HepG2 (cell line): ENCODE data around the gene RBCK1. TPM values are rescaled to one million over a fixed set of nuclear protein-coding genes. Genes with fewer than 3 reads are reported as not detected.

Experiments
- ARNT ChIP-seq: fragments of 450-650 bp; IDR thresholded peaks from 2 replicates; pipeline ENCODE4 v1.6.1; 2017
- GTF3A ChIP-seq: sonication (generic); formaldehyde crosslinking; conservative IDR thresholded peaks from 2 replicates; pipeline ENCODE4 v1.4.0; 2020; ENCODE audit warnings: mild to moderate bottlenecking, missing genetic modification reagents
- JARID2 ChIP-seq: sonication (generic); formaldehyde crosslinking; IDR thresholded peaks from 2 replicates; pipeline ENCODE4 v1.8.1; 2023; ENCODE audit warnings: missing genetic modification reagents, inconsistent platforms; ENCODE audit not compliant: insufficient replicate concordance
- KLF11 ChIP-seq: IDR thresholded peaks from 2 replicates; pipeline ENCODE4 v1.6.1; 2016; ENCODE audit warnings: missing compliant biosample characterization
- KMT2A ChIP-seq: sonication (generic); formaldehyde crosslinking; IDR thresholded peaks from 2 replicates; pipeline ENCODE4 v1.4.0; 2020; ENCODE audit warnings: missing genetic modification reagents
- KMT2B ChIP-seq: IDR thresholded peaks from 2 replicates; pipeline ENCODE4 v1.6.1; 2016; ENCODE audit warnings: missing genetic modification reagents, missing compliant biosample characterization
- MAX ChIP-seq: IDR thresholded peaks from 2 replicates; pipeline ENCODE4 v1.6.1; 2012; ENCODE audit warnings: inconsistent platforms
- MTA3 ChIP-seq: sonication (generic); formaldehyde crosslinking; IDR thresholded peaks from 2 replicates; pipeline ENCODE4 v1.4.0; 2020; ENCODE audit warnings: missing genetic modification reagents
- MXI1 ChIP-seq: IDR thresholded peaks from 3 replicates; pipeline ENCODE4 v1.6.1; 2012; ENCODE audit warnings: low read depth, low read length, inconsistent platforms, borderline replicate concordance
- NFKB2 ChIP-seq: sonication (generic); formaldehyde crosslinking; IDR thresholded peaks from 2 replicates; pipeline ENCODE4 v1.4.0; 2020; ENCODE audit warnings: missing genetic modification reagents, borderline replicate concordance
- ONECUT2 ChIP-seq: sonication (generic); formaldehyde crosslinking; IDR thresholded peaks from 2 replicates; pipeline ENCODE4 v1.4.0; 2020; ENCODE audit warnings: missing genetic modification reagents
- SNAI1 ChIP-seq: sonication (generic); formaldehyde crosslinking; IDR thresholded peaks from 2 replicates; pipeline ENCODE4 v1.5.0; 2020; ENCODE audit warnings: mild to moderate bottlenecking, missing genetic modification reagents, borderline replicate concordance
- SP2 ChIP-seq: sonication (generic); formaldehyde crosslinking; IDR thresholded peaks from 2 replicates; pipeline ENCODE4 v1.5.1; 2020; ENCODE audit warnings: mild to moderate bottlenecking, missing genetic modification reagents
- TCF7L2 ChIP-seq: IDR thresholded peaks from 2 replicates; pipeline ENCODE4 v1.6.1; 2011; ENCODE audit warnings: mild to moderate bottlenecking, low read depth, low read length, moderate library complexity
- XBP1 ChIP-seq: sonication (generic); formaldehyde crosslinking; IDR thresholded peaks from 2 replicates; pipeline ENCODE4 v1.5.0; 2020; ENCODE audit warnings: missing genetic modification reagents
- YY1 ChIP-seq: IDR thresholded peaks from 2 replicates; pipeline ENCODE4 v1.6.1; 2011; ENCODE audit warnings: low read length, low read depth, moderate library complexity, mild to moderate bottlenecking; ENCODE audit not compliant: insufficient read depth, insufficient replicate concordance
- ZFP82 ChIP-seq: sonication (generic); formaldehyde crosslinking; IDR thresholded peaks from 2 replicates; pipeline ENCODE4 v1.5.1; 2020; ENCODE audit warnings: mild to moderate bottlenecking, missing genetic modification reagents, borderline replicate concordance
- ZFYVE20 ChIP-seq: sonication (generic); formaldehyde crosslinking; IDR thresholded peaks from 2 replicates; pipeline ENCODE4 v1.8.0; 2023; ENCODE audit warnings: low read depth, mild to moderate bottlenecking, moderate library complexity, missing genetic modification reagents, borderline replicate concordance
- ZNF17 ChIP-seq: sonication (generic); formaldehyde crosslinking; IDR thresholded peaks from 2 replicates; pipeline ENCODE4 v1.5.0; 2020; ENCODE audit warnings: mild to moderate bottlenecking, missing genetic modification reagents
- ZNF24 ChIP-seq: fragments of 450-650 bp; IDR thresholded peaks from 2 replicates; pipeline ENCODE4 v1.6.1; 2017; ENCODE audit warnings: antibody characterized with exemption, mild to moderate bottlenecking
- ZNF546 ChIP-seq: sonication (generic); formaldehyde crosslinking; conservative IDR thresholded peaks from 2 replicates; pipeline ENCODE4 v1.8.1; 2023; ENCODE audit warnings: mild to moderate bottlenecking, missing genetic modification reagents
- ZNF577 ChIP-seq: sonication (generic); formaldehyde crosslinking; IDR thresholded peaks from 2 replicates; pipeline ENCODE4 v1.4.0; 2020; ENCODE audit warnings: mild to moderate bottlenecking, low read depth, missing genetic modification reagents, borderline replicate concordance
- ZNF660 ChIP-seq: sonication (generic); formaldehyde crosslinking; IDR thresholded peaks from 2 replicates; pipeline ENCODE4 v1.5.1; 2020; ENCODE audit warnings: mild to moderate bottlenecking, low read depth, missing genetic modification reagents, borderline replicate concordance
- ZNF7 ChIP-seq: IDR thresholded peaks from 2 replicates; pipeline ENCODE4 v1.6.1; 2016; ENCODE audit warnings: missing biosample characterization, missing genetic modification reagents
- ZNF720 ChIP-seq: sonication (generic); formaldehyde crosslinking; IDR thresholded peaks from 2 replicates; pipeline ENCODE4 v1.4.0; 2020; ENCODE audit warnings: missing genetic modification reagents
- ZNF737 ChIP-seq: sonication (generic); formaldehyde crosslinking; IDR thresholded peaks from 2 replicates; pipeline ENCODE4 v1.5.0; 2020; ENCODE audit warnings: missing genetic modification reagents, mild to moderate bottlenecking, borderline replicate concordance
- ZNF781 ChIP-seq: sonication (generic); formaldehyde crosslinking; IDR thresholded peaks from 2 replicates; pipeline ENCODE4 v1.5.1; 2020; ENCODE audit warnings: borderline replicate concordance, mild to moderate bottlenecking, missing genetic modification reagents; ENCODE audit errors: not compliant biosample characterization
- polyA plus RNA-seq, 8 experiments: library from polyadenylated mRNA; depleted of rRNA in 3 of 8; stranded (reverse) in 7 of 8; unstranded in 1 of 8; fragments of >200 nt; fragmentation: Illumina TruSeq in 4 of 8; extraction: Trizol in 4 of 8; gene quantifications; 2 replicates each; pipeline versions ENCODE4 v1.2.1 to v1.2.3, GENCODE V29; 2011 to 2016; ENCODE audit warnings: low read depth in 4 of 8, missing spikeins in 1 of 8, mixed read lengths in 1 of 8; ENCODE audit not compliant: insufficient read depth in 1 of 8
- total RNA-seq, 5 experiments: library from RNA; depleted of rRNA; stranded (reverse); fragments of >200 nt; fragmentation: Illumina TruSeq; extraction: Trizol; gene quantifications; 2 replicates each; pipeline ENCODE4 v1.2.3, GENCODE V29; 2016; ENCODE audit warnings: low read depth in 1 of 5
- TF ChIP-seq, protein P1 (sequence below): IDR thresholded peaks from 2 replicates; pipeline ENCODE4 v1.6.1; 2016; ENCODE audit warnings: missing compliant biosample characterization, missing genetic modification reagents, borderline replicate concordance
- TF ChIP-seq, protein P2 (sequence below): sonication (generic); formaldehyde crosslinking; IDR thresholded peaks from 2 replicates; pipeline ENCODE4 v1.5.0; 2020; ENCODE audit warnings: mild to moderate bottlenecking, missing genetic modification reagents, borderline replicate concordance

Gene RBCK1
- total and polyA plus RNA-seq, 2 of the 13 experiments (the other 11 are each of a cell fraction or from before 2014, with no cell fraction given) = 149 to 215 TPM

DNA sequence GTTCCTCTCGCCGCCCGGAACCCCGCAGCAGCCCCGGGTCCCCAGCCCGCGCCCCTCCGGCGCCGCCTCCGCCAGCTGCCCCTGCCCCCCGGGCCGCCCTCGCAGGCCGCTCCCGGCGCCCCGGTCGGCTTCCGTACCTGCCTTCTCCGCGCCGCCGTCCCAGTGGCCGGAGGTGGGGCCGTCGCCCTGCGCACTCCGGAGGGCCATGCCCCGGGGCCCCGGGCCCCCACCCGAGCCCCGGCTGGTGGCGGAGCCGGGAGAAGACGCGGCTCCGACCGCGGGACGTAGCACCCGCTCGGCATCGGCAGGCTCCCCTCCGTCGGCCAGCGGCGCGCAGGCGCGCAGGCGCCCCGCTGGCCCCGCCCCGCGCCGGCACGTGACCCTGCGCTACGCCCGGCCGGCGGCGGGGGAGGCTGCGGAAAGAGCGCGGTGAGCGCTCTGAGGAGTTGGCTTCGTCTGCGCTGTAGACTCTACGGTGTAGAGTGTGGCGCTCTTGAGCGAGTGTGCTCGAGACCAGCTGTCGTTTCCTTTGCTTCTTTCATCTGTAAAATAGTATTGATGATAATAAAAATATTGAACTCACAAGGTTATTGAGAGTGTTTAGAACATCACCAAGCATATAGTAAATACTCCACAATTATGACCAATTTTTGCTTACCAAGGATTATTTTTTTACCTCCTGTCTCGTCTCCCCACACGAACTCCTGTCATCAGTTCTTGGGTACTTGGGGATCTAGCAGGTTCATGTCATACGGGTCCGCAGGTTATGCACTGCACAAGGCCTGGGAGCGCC, 54.3 kb downstream of the RBCK1 start, which contains the start of gene TBC1D20 (continued):
- TF ChIP-seq, protein P1, sequence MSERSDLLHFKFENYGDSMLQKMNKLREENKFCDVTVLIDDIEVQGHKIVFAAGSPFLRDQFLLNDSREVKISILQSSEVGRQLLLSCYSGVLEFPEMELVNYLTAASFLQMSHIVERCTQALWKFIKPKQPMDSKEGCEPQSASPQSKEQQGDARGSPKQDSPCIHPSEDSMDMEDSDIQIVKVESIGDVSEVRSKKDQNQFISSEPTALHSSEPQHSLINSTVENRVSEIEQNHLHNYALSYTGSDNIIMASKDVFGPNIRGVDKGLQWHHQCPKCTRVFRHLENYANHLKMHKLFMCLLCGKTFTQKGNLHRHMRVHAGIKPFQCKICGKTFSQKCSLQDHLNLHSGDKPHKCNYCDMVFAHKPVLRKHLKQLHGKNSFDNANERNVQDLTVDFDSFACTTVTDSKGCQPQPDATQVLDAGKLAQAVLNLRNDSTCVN (CRISPR knock-in tag) = 0 out of 2 replicates have a peak, but pooled peaks have one; percentile 4
- TF ChIP-seq, protein P2, sequence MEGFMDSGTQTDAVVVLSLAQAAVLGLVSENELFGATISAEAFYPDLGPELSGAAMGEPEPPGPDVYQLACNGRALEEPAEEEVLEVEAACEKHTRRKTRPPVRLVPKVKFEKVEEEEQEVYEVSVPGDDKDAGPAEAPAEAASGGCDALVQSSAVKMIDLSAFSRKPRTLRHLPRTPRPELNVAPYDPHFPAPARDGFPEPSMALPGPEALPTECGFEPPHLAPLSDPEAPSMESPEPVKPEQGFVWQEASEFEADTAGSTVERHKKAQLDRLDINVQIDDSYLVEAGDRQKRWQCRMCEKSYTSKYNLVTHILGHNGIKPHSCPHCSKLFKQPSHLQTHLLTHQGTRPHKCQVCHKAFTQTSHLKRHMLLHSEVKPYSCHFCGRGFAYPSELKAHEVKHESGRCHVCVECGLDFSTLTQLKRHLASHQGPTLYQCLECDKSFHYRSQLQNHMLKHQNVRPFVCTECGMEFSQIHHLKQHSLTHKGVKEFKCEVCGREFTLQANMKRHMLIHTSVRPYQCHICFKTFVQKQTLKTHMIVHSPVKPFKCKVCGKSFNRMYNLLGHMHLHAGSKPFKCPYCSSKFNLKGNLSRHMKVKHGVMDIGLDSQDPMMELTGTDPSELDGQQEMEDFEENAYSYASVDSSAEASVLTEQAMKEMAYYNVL = no peak
- TF ChIP-seq ZNF660 (CRISPR knock-in tag) = no peak
- no peak for TF ChIP-seq MTA3 (CRISPR knock-in tag)
- no peak; the same call in 2 of the 3 replicates for TF ChIP-seq MXI1
- no peak for TF ChIP-seq KLF11 (CRISPR knock-in tag)
- TF ChIP-seq ARNT = no peak
- TF ChIP-seq ZNF7 (CRISPR knock-in tag) = no peak
- peak; percentile 13 for TF ChIP-seq JARID2 (CRISPR knock-in tag)
- peak; percentile 25 for TF ChIP-seq YY1
- TF ChIP-seq ZNF781 (CRISPR knock-in tag) = no peak
- no peak for TF ChIP-seq ZNF577 (CRISPR knock-in tag)
- TF ChIP-seq XBP1 (CRISPR knock-in tag) = no peak
- TF ChIP-seq ZNF737 (CRISPR knock-in tag) = no peak; the same call in 1 of the 2 replicates
- peak; percentile 66 for TF ChIP-seq KMT2B (CRISPR knock-in tag)
- TF ChIP-seq NFKB2 (CRISPR knock-in tag) = peak; percentile 83; the same call in 1 of the 2 replicates
- TF ChIP-seq TCF7L2 = no peak
- TF ChIP-seq ZNF546 (CRISPR knock-in tag) = no peak
- TF ChIP-seq KMT2A (CRISPR knock-in tag) = peak; percentile 84
- TF ChIP-seq SP2 = no peak
- 0 out of 2 replicates have a peak, but pooled peaks have one; percentile 14 for TF ChIP-seq ONECUT2 (CRISPR knock-in tag)
- no peak for TF ChIP-seq ZNF17 (CRISPR knock-in tag)
- TF ChIP-seq ZNF24 = no peak; the same call in 1 of the 2 replicates
- no peak for TF ChIP-seq GTF3A
- no peak for TF ChIP-seq SNAI1 (CRISPR knock-in tag)
- TF ChIP-seq ZNF720 (CRISPR knock-in tag) = no peak
- TF ChIP-seq ZFP82 = peak; percentile 56; the same call in 1 of the 2 replicates
- no peak; the same call in 1 of the 2 replicates for TF ChIP-seq ZFYVE20 (CRISPR knock-in tag)
- peak; percentile 96 for TF ChIP-seq MAX
